ENCODE results near the gene UTP14C.

DNA sequence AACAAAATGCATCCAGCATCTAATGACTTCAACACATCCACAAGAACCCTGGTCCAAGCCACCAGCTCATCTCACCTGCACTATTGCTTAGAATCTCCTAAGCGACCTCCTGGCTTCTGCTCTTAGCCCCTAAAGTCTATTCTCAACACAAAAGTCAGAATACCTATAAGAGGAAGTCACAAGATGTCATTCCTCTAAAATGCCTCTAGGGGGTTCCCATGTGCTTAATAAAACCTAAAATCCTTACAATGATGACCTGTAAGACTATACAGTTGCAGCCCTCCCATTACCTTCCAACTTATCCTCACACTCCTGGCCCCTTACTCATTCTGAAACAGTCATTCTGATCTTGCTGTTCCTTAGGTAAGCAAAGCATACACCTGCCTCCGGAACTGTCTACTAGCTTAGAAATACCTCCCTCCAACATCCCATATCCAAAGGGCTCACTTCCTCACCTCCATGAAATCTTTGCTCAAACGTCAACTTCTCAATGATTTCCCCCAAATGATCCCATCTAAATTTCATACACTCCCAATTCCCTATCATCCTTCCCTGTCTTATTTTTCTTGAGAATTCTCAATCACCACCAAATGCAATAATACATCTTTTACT lies 23.3 kb upstream of the UTP14C start:
- TF ChIP-seq HNF1B (CRISPR knock-in tag; IDR thresholded peaks at IDR 0.05) (no peak), RFX5 (IDR thresholded peaks at IDR 0.05; ENCODE audit: low read depth, low read length) (no peak), MZF1 (CRISPR knock-in tag; IDR thresholded peaks at IDR 0.05; ENCODE audit: borderline replicate concordance) (no peak), SP1 (IDR thresholded peaks at IDR 0.05) (no peak), SP1 (CRISPR knock-in tag; IDR thresholded peaks at IDR 0.05) (no peak), ZNF292 (CRISPR knock-in tag; IDR thresholded peaks at IDR 0.05; ENCODE audit: borderline replicate concordance, low read depth) (no peak), EZH2 (conservative IDR thresholded peaks at IDR 0.05; ENCODE audit: low read depth, low read length) (no peak), ZNF616 (CRISPR knock-in tag; IDR thresholded peaks at IDR 0.05; ENCODE audit: low read depth) (no peak), IKZF1 (IDR thresholded peaks at IDR 0.05) (no peak)
